ENCODE results near the gene RHBDF1.

The RHBDF1 gene

DNA sequence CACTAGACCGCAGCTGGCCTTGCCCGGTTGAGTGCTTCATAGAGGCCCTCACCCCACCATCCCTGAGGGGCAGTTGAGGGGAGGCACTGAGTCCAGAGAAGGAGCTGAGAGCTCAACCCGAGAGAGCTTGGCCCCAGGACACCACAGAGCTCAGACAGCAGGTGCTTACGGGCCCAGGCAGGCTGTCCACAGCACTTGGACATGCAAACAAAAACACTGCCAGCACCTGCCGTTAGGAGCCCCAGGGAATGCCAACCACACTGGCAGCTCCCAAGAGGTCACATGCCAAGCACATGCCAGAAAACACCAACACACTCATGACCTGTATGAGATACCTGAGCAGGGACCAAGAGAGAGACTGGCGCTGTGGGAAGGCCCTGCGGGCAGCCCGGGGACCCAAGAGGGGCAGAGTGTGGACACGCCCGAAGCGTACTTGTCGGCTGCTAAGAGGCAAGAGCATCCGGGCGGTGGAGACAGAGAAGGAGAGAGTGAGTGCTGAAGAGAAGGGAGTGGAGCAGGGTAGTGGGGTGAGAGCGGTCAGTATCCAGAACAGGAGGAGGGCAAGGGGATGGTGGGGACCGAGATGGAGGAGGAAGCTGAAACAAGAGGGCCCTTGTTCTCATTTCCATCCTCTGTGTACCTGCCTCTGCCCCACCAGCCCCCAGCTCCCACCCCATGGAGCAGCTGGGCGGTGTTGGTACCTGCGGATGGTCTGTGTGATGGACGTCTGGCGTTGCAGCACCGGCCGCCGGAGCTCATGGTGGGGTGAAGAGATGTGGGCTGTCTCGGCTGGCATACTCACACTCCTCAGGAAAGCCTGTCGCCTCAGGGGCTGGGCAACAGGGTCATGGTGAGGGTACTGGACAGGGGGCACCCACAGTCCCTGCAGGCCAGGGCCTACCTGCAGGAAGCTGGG lies 8.2 kb downstream of the RHBDF1 start:
- ATAC-seq = no peak
- TF ChIP-seq SNAI2 (CRISPR knock-in tag; IDR thresholded peaks at IDR 0.05) (no peak), ZNF565 (CRISPR knock-in tag; conservative IDR thresholded peaks at IDR 0.05; ENCODE audit: low read depth) (no peak), GLIS3 (CRISPR knock-in tag; IDR thresholded peaks at IDR 0.05) (no peak), TCF4 (CRISPR knock-in tag; IDR thresholded peaks at IDR 0.05; ENCODE audit: borderline replicate concordance) (no peak), ISL1 (CRISPR knock-in tag; IDR thresholded peaks at IDR 0.05) (no peak), ARNTL (CRISPR knock-in tag; IDR thresholded peaks at IDR 0.05; ENCODE audit: borderline replicate concordance, low read depth) (no peak), PPARA (CRISPR knock-in tag; IDR thresholded peaks at IDR 0.05; ENCODE audit: borderline replicate concordance) (no peak), ZNF70 (CRISPR knock-in tag; IDR thresholded peaks at IDR 0.05) (no peak), CSDC2 (CRISPR knock-in tag; IDR thresholded peaks at IDR 0.05) (no peak), BACH2 (CRISPR knock-in tag; IDR thresholded peaks at IDR 0.05; ENCODE audit: borderline replicate concordance) (no peak), ESRRG (CRISPR knock-in tag; IDR thresholded peaks at IDR 0.05) (no peak)
- TF ChIP-seq, protein P1, sequence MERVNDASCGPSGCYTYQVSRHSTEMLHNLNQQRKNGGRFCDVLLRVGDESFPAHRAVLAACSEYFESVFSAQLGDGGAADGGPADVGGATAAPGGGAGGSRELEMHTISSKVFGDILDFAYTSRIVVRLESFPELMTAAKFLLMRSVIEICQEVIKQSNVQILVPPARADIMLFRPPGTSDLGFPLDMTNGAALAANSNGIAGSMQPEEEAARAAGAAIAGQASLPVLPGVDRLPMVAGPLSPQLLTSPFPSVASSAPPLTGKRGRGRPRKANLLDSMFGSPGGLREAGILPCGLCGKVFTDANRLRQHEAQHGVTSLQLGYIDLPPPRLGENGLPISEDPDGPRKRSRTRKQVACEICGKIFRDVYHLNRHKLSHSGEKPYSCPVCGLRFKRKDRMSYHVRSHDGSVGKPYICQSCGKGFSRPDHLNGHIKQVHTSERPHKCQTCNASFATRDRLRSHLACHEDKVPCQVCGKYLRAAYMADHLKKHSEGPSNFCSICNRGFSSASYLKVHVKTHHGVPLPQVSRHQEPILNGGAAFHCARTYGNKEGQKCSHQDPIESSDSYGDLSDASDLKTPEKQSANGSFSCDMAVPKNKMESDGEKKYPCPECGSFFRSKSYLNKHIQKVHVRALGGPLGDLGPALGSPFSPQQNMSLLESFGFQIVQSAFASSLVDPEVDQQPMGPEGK (CRISPR knock-in tag; IDR thresholded peaks at IDR 0.05; ENCODE audit: borderline replicate concordance) = no peak
- TF ChIP-seq, protein P2, sequence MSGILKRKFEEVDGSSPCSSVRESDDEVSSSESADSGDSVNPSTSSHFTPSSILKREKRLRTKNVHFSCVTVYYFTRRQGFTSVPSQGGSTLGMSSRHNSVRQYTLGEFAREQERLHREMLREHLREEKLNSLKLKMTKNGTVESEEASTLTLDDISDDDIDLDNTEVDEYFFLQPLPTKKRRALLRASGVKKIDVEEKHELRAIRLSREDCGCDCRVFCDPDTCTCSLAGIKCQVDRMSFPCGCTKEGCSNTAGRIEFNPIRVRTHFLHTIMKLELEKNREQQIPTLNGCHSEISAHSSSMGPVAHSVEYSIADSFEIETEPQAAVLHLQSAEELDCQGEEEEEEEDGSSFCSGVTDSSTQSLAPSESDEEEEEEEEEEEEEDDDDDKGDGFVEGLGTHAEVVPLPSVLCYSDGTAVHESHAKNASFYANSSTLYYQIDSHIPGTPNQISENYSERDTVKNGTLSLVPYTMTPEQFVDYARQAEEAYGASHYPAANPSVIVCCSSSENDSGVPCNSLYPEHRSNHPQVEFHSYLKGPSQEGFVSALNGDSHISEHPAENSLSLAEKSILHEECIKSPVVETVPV (CRISPR knock-in tag; IDR thresholded peaks at IDR 0.05) = no peak

DNA sequence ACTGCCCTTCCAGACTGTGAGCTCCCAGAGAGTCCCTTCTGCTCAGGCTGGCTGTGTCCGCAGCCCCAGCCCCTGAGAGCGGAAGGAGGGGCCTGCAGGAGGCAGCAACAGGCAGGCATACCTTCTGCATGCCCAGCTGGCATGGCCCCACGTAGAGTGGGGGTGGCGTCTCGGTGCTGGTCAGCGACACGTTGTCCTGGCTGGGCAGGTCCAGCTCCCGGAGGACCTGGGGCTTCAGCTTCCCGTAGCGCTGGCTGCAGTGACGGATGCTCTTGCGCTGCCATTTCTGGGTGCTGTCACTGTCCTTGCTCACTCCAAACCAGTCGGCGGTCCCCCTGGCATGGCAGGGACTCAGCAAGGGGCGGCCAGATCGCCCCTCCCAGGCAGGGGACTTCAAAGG lies 9.0 kb downstream of the RHBDF1 start:
- TF ChIP-seq TOX (CRISPR knock-in tag; IDR thresholded peaks at IDR 0.05; ENCODE audit: borderline replicate concordance) = no peak
- no peak for TF ChIP-seq BACH2 (CRISPR knock-in tag; IDR thresholded peaks at IDR 0.05; ENCODE audit: borderline replicate concordance)
- no peak for TF ChIP-seq ZNF70 (CRISPR knock-in tag; IDR thresholded peaks at IDR 0.05)
- TF ChIP-seq, protein P3, sequence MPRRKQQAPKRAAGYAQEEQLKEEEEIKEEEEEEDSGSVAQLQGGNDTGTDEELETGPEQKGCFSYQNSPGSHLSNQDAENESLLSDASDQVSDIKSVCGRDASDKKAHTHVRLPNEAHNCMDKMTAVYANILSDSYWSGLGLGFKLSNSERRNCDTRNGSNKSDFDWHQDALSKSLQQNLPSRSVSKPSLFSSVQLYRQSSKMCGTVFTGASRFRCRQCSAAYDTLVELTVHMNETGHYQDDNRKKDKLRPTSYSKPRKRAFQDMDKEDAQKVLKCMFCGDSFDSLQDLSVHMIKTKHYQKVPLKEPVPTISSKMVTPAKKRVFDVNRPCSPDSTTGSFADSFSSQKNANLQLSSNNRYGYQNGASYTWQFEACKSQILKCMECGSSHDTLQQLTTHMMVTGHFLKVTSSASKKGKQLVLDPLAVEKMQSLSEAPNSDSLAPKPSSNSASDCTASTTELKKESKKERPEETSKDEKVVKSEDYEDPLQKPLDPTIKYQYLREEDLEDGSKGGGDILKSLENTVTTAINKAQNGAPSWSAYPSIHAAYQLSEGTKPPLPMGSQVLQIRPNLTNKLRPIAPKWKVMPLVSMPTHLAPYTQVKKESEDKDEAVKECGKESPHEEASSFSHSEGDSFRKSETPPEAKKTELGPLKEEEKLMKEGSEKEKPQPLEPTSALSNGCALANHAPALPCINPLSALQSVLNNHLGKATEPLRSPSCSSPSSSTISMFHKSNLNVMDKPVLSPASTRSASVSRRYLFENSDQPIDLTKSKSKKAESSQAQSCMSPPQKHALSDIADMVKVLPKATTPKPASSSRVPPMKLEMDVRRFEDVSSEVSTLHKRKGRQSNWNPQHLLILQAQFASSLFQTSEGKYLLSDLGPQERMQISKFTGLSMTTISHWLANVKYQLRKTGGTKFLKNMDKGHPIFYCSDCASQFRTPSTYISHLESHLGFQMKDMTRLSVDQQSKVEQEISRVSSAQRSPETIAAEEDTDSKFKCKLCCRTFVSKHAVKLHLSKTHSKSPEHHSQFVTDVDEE (CRISPR knock-in tag; IDR thresholded peaks at IDR 0.05) = no peak
- no peak for ATAC-seq

DNA sequence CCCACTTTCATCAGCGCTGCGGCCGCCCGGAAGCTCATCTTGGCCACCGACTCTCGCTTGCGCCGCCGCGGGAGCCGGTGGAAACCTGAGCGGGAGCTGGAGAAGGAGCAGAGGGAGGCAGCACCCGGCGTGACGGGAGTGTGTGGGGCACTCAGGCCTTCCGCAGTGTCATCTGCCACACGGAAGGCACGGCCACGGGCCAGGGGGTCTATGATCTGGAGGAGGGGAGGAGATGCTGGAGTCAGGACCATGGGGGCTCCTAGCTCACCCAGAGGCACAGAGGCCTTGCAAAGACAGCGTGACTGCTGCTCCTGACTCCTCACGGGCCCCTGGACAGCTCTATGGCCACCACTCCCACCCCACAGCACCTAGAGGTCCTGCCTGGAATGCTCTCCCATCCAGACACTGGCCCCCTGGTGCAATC lies 9.5 kb downstream of the RHBDF1 start:
- TF ChIP-seq ZNF70 (CRISPR knock-in tag; IDR thresholded peaks at IDR 0.05) (no peak), ESRRG (CRISPR knock-in tag; IDR thresholded peaks at IDR 0.05) (no peak), BACH2 (CRISPR knock-in tag; IDR thresholded peaks at IDR 0.05; ENCODE audit: borderline replicate concordance) (no peak), ARNTL (CRISPR knock-in tag; IDR thresholded peaks at IDR 0.05; ENCODE audit: borderline replicate concordance, low read depth) (no peak), CSDC2 (CRISPR knock-in tag; IDR thresholded peaks at IDR 0.05) (no peak), GLIS3 (CRISPR knock-in tag; IDR thresholded peaks at IDR 0.05) (no peak), RARB (CRISPR knock-in tag; IDR thresholded peaks at IDR 0.05) (no peak), PPARA (CRISPR knock-in tag; IDR thresholded peaks at IDR 0.05; ENCODE audit: borderline replicate concordance) (no peak), OSR1 (CRISPR knock-in tag; IDR thresholded peaks at IDR 0.05) (no peak), ZNF8 (CRISPR knock-in tag; IDR thresholded peaks at IDR 0.05) (no peak)
- TF ChIP-seq, protein P4, sequence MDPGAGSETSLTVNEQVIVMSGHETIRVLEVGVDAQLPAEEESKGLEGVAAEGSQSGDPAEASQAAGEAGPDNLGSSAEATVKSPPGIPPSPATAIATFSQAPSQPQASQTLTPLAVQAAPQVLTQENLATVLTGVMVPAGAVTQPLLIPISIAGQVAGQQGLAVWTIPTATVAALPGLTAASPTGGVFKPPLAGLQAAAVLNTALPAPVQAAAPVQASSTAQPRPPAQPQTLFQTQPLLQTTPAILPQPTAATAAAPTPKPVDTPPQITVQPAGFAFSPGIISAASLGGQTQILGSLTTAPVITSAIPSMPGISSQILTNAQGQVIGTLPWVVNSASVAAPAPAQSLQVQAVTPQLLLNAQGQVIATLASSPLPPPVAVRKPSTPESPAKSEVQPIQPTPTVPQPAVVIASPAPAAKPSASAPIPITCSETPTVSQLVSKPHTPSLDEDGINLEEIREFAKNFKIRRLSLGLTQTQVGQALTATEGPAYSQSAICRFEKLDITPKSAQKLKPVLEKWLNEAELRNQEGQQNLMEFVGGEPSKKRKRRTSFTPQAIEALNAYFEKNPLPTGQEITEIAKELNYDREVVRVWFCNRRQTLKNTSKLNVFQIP (CRISPR knock-in tag; IDR thresholded peaks at IDR 0.05; ENCODE audit: borderline replicate concordance, low read depth) = no peak
- TF ChIP-seq, protein P2 (CRISPR knock-in tag; IDR thresholded peaks at IDR 0.05) = no peak
- TF ChIP-seq, protein P1 (CRISPR knock-in tag; IDR thresholded peaks at IDR 0.05; ENCODE audit: borderline replicate concordance) = no peak
- ATAC-seq = no peak
